Fibroblast of mammary gland (primary cell): ENCODE data around the gene CIBAR2.

Experiments
- DNase-seq: peaks from one replicate; pipeline ENCODE4 v3.0.0-alpha.2; 2010; ENCODE audit warnings: low read depth
- H3K4me3 ChIP-seq: 2 replicates; pipeline ENCODE4 v1.5.1; 2011; ENCODE audit warnings: low read depth, mild to moderate bottlenecking, low read length, moderate library complexity; ENCODE audit not compliant: control insufficient read depth
- TF ChIP-seq, protein P1 (sequence below): conservative IDR thresholded peaks from 2 replicates; pipeline ENCODE4 v1.5.1; 2011; ENCODE audit warnings: low read depth, low read length, inconsistent platforms; ENCODE audit not compliant: control insufficient read depth, insufficient read depth

Gene CIBAR2

DNA sequence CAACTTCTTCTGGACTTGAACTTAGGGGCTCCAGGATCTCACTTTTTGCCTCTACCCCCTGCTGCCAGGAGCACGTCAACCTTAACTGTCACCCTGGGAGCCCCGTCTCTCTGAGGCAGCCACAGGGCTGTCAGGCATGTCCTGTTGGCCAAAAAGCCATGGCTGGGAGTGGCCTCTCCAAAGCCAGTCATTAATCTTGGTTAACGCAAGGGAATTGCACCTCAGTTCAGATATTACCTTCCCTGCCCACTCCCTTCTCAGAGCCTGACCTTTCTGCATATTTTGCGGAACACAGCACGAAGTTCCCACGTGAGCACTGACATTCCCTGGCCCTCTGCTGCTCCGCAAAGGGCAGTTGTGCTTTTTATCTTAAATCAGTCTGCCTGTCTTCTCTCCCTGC, 44.2 kb upstream of the CIBAR2 start:
- TF ChIP-seq, protein P1, sequence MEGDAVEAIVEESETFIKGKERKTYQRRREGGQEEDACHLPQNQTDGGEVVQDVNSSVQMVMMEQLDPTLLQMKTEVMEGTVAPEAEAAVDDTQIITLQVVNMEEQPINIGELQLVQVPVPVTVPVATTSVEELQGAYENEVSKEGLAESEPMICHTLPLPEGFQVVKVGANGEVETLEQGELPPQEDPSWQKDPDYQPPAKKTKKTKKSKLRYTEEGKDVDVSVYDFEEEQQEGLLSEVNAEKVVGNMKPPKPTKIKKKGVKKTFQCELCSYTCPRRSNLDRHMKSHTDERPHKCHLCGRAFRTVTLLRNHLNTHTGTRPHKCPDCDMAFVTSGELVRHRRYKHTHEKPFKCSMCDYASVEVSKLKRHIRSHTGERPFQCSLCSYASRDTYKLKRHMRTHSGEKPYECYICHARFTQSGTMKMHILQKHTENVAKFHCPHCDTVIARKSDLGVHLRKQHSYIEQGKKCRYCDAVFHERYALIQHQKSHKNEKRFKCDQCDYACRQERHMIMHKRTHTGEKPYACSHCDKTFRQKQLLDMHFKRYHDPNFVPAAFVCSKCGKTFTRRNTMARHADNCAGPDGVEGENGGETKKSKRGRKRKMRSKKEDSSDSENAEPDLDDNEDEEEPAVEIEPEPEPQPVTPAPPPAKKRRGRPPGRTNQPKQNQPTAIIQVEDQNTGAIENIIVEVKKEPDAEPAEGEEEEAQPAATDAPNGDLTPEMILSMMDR: no peak

DNA sequence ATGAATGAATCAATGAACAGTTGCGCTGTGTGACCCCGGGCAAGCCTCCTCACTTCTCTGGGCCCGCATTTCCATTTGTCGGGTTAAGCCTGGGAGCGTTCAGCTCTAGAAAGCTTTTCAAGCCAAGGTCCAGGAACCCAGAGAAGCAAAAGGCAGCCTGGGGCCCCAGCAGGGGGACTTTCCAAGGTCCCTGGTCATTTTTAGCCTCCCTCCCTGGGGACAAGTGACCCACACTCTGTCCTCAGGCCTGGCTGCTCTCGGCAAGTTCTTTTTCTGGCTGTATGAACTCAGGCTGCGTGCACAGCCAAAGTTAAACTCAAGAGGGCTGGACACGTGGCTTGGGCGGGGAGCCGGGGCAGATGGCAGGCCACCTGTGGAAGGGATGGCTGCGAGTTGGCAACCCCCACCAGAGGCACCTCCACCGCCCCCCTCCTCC, 41.4 kb upstream of the CIBAR2 start:
- DNase-seq: no peak
- no peak overlapping the region for H3K4me3 ChIP-seq
- TF ChIP-seq, protein P1: no peak

More for the DNA sequence above, 44.2 kb upstream of the CIBAR2 start:
- no peak for DNase-seq
- H3K4me3 ChIP-seq: no peak overlapping the region

DNA sequence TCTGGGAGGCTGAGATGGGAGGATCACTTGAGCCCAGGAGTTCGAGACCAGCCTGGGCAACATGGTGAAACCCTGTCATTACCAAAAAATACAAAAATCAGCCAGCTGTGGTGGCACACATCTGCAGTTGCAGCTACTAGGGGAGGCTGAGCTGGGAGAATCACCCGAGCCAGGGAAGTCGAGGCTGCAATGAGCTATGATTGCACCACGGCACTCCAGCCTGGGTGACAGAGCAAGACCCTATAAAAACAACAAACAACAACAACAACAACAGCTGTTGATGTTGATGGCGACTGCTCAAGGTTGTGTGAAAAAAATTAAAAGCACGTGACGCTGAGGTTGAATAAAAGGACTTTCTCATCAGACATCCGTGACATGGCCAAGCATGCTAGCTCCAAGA, 40.8 kb upstream of the CIBAR2 start:
- no peak overlapping the region for H3K4me3 ChIP-seq
- TF ChIP-seq, protein P1: no peak
- no peak for DNase-seq

DNA sequence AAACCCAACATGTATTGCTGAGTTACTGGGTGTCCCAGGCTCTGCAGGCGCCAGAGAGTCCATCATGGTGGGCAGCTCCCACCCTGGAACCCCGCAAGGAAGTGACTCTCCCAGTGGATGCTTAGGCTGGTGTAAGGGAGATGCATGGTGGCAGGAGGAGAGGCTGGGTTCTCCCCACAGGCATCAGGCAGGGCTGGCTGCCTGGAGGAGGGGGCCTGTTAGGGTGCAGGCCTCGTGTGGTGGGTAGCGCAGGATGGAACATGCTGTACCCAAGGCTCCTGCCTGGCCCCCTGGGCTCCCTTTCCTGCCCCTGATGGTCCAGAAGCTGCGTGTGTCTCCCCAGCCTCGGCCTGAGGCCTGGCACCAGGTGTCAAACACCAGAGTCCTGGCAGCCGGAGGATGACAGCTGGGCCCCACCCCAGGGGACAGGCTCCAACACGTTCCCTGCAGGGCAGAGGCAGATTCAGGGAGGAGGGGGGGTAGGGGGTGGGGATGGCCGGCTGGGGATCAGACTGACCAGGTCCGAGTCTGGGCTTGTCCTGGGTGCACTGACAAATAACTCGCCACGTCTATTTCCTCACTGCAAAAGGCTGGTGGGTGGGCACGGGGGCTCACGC, 40.2 kb upstream of the CIBAR2 start:
- DNase-seq: no peak
- H3K4me3 ChIP-seq: no peak overlapping the region
- TF ChIP-seq, protein P1: no peak

DNA sequence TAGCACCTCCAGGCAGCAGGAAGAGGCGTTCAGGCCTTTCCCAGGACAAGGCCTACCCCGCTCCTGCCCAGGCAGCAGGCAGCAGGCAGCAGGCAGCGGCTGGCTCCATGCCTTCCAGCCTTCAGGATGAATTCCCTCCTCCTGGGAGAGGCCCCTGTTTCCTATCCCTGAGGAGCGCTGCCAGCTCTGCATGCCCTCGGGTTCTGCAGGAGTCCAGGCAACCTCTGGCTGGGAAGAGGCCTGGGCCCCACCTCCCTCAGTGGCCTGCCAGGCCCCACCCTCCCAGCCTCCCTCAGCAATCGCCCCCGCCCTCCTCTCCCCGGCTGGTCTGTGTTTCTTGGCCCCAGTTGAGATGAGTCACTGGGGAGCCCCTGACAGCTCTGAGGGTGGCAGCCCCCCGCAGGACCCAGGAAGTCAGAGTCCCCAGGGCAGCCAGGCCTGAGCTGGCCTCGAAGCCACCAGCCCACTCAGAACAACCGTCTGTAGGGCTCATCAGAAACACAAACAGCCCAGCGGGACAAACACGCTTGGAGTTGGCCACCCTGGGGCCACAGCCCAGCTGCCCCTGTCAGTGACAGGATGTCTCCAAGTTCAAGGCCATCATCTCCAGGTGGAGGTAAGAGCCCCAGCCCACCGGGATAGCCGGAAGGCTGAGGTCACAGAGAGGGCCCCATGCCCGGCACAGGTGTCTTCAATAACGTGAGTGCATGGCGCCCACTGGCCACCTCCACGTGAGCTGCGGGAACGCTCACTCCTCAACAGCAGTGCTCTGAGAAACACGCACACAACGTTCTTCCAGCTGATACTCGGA, 39.5 kb upstream of the CIBAR2 start:
- TF ChIP-seq, protein P1: no peak
- no peak overlapping the region for H3K4me3 ChIP-seq
- DNase-seq: peak; percentile 72

DNA sequence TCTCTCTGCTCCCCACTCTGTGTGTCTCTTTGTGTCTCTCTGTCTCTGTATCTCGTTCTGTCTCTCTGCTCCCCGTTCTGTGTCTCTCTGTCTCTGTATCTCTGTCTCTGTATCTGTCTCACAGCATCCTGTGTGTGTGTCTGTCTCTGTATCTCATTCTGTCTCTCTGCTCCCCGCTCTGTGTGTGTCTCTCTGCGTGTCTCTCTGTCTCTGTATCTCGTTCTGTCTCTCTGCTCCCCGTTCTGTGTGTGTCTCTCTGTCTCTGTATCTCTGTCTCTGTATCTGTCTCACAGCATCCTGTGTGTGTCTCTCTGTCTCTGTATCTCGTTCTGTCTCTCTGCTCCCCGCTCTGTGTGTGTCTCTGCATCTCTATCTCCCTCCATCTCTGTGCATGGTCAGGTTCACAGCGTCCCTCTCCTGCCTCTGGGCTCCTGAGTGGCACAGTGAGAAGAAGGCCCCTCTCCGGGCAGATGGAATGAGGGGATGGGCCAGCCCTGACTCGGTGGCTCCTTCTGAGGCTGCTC, 38.9 kb upstream of the CIBAR2 start:
- TF ChIP-seq, protein P1: no peak
- DNase-seq: no peak
- no peak overlapping the region for H3K4me3 ChIP-seq
